HepG2 (cell line): ENCODE results near the gene PRDM8.

Source experiments
- CBX1 ChIP-seq: IDR thresholded peaks from one replicate; pipeline ENCODE4 v1.6.1; 2016; ENCODE audit warnings: antibody characterized with exemption, low read depth
- CTCF ChIP-seq: sonication (generic); formaldehyde crosslinking; IDR thresholded peaks from 2 replicates; pipeline ENCODE4 v1.5.0; 2020; ENCODE audit warnings: mild to moderate bottlenecking, missing genetic modification reagents, moderate library complexity
- DNMT3B ChIP-seq: conservative IDR thresholded peaks from 2 replicates; pipeline ENCODE4 v1.6.1; 2016; ENCODE audit warnings: missing biosample characterization, control low read depth
- FOXJ3 ChIP-seq: sonication (generic); formaldehyde crosslinking; IDR thresholded peaks from 2 replicates; pipeline ENCODE4 v1.4.0; 2020; ENCODE audit warnings: missing genetic modification reagents, mild to moderate bottlenecking, borderline replicate concordance
- HES4 ChIP-seq: sonication (generic); formaldehyde crosslinking; IDR thresholded peaks from 2 replicates; pipeline ENCODE4 v1.9.0; 2021; ENCODE audit warnings: mild to moderate bottlenecking, missing genetic modification reagents, borderline replicate concordance
- HMGXB3 ChIP-seq: sonication (generic); formaldehyde crosslinking; IDR thresholded peaks from 2 replicates; pipeline ENCODE4 v1.4.0; 2020; ENCODE audit warnings: missing genetic modification reagents, borderline replicate concordance
- HNRNPL ChIP-seq: fragments of 200-400 bp; formaldehyde crosslinking; IDR thresholded peaks from 2 replicates; pipeline ENCODE4 v1.6.1; 2017; ENCODE audit warnings: mild to moderate bottlenecking, low read depth, low read length
- MEIS1 ChIP-seq: sonication (generic); formaldehyde crosslinking; IDR thresholded peaks from 2 replicates; pipeline ENCODE4 v1.9.0; 2021; ENCODE audit warnings: mild to moderate bottlenecking, missing genetic modification reagents, moderate library complexity, borderline replicate concordance
- NFE2 ChIP-seq: sonication (generic); formaldehyde crosslinking; IDR thresholded peaks from 2 replicates; pipeline ENCODE4 v1.4.0; 2020; ENCODE audit warnings: missing genetic modification reagents
- SIX4 ChIP-seq: sonication (generic); formaldehyde crosslinking; IDR thresholded peaks from 2 replicates; pipeline ENCODE4 v1.4.0; 2020; ENCODE audit warnings: missing genetic modification reagents
- SP4 ChIP-seq: sonication (generic); formaldehyde crosslinking; IDR thresholded peaks from 2 replicates; pipeline ENCODE4 v1.8.1; 2023; ENCODE audit warnings: mild to moderate bottlenecking, missing genetic modification reagents
- ZBTB8A ChIP-seq: sonication (generic); formaldehyde crosslinking; IDR thresholded peaks from 2 replicates; pipeline ENCODE4 v1.4.0; 2020; ENCODE audit warnings: mild to moderate bottlenecking, low read depth, missing genetic modification reagents, borderline replicate concordance
- ZNF282 ChIP-seq: fragments of 450-650 bp; IDR thresholded peaks from 2 replicates; pipeline ENCODE4 v1.6.1; 2018; ENCODE audit not compliant: partially characterized antibody
- ZNF747 ChIP-seq: sonication (generic); formaldehyde crosslinking; IDR thresholded peaks from 2 replicates; pipeline ENCODE4 v1.8.1; 2023; ENCODE audit warnings: missing genetic modification reagents, mild to moderate bottlenecking, borderline replicate concordance

- TF ChIP-seq FOXJ3 (CRISPR knock-in tag) (no peak), ZNF747 (CRISPR knock-in tag) (no peak), SIX4 (CRISPR knock-in tag) (no peak), HES4 (CRISPR knock-in tag) (no peak), NFE2 (no peak), HNRNPL (no peak), CTCF (CRISPR knock-in tag) (no peak), CBX1 (no peak), ZNF282 (no peak), ZBTB8A (CRISPR knock-in tag) (no peak), DNMT3B (CRISPR knock-in tag) (no peak), MEIS1 (CRISPR knock-in tag) (no peak), SP4 (no peak), HMGXB3 (CRISPR knock-in tag) (no peak)
Observed at GRCh38 chr4:80253510-80253909, 56.2 kb downstream of the PRDM8 start.
